Muscle of leg (tissue), 11 donors: ENCODE data around the gene WIPF1. TPM values are rescaled to one million over a fixed set of nuclear protein-coding genes. Genes with fewer than 3 reads are reported as not detected.

ENCODE experiments used
- DNase-seq: peaks from one replicate; pipeline ENCODE4 v3.0.0; 2013
- H3K27ac ChIP-seq: one replicate; pipeline ENCODE4 v1.5.1; 2013; ENCODE audit warnings: mild to moderate bottlenecking, low read length, control low read depth
- H3K27me3 ChIP-seq: one replicate; pipeline ENCODE4 v1.6.1; 2013; ENCODE audit warnings: low read length; ENCODE audit not compliant: control insufficient read depth, insufficient read depth
- H3K36me3 ChIP-seq: one replicate; pipeline ENCODE4 v1.6.1; 2013; ENCODE audit warnings: low read length; ENCODE audit not compliant: control insufficient read depth, insufficient read depth
- H3K4me1 ChIP-seq: one replicate; pipeline ENCODE4 v1.6.1; 2013; ENCODE audit warnings: low read length; ENCODE audit not compliant: control insufficient read depth, insufficient read depth
- H3K4me3 ChIP-seq: one replicate; pipeline ENCODE4 v1.5.1; 2013; ENCODE audit warnings: low read length, control low read depth
- H3K9me3 ChIP-seq: replicated peaks from 2 replicates; pipeline ENCODE4 v1.6.1; 2013; ENCODE audit warnings: low read depth, low read length; ENCODE audit not compliant: control insufficient read depth
- WGBS: methylation state at CpG from one replicate; pipeline ENCODE4 v1.1.5; 2013; ENCODE audit warnings: missing lambda C conversion rate; ENCODE audit not compliant: insufficient coverage; 5-methylcytosine and 5-hydroxymethylcytosine counted together
- polyA plus RNA-seq, 8 donors: library from polyadenylated mRNA; unstranded; fragments of 120-200 nt; gene quantifications; one replicate each; pipeline versions ENCODE4 v1.2.1 to v1.2.3, GENCODE V29; 2013; ENCODE audit warnings: inconsistent platforms in 1 of 8, low replicate concordance in 1 of 8; ENCODE audit not compliant: insufficient read length in 8 of 8, insufficient read depth in 1 of 8
- total RNA-seq: library from RNA; stranded (reverse); fragments of 120-200 nt; gene quantifications from one replicate; pipeline ENCODE4 v1.2.4, GENCODE V29; 2013

The WIPF1 gene
- total and polyA plus RNA-seq, 9 donors = 18.7 to 52.7 (median 39.6) TPM

DNA sequence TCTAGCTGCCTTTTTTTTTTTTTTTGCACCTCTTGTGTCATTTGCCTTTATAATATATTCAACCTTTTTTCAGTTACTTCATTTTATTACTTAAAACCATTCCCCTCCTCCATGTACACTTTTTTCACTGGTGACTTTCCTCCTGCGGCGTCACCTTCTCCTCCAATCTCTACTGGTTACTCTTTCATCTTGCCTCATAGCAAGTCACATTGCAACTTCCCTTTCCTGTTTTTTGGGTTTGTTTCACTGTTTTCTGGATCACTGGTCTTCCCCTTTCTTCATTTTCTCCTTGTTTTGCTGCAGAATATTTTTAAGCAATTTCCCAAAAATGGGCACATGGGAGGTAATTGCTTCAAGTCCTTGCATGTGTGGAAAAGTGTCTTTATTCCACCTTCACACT is 73.1 kb downstream of the WIPF1 start:
- DNase-seq = peak; percentile 44
- H3K36me3 ChIP-seq = no peaks in the 10 kb centered on the region
- H3K9me3 ChIP-seq = no peaks in the 10 kb centered on the region
- H3K27me3 ChIP-seq = no peaks in the 10 kb centered on the region
- WGBS = 85% methylated on average over 2 of the region's 2 CpGs
- no peaks in the 10 kb centered on the region for H3K4me1 ChIP-seq
- no peak overlapping the region for H3K4me3 ChIP-seq
- H3K27ac ChIP-seq = no peak overlapping the region

DNA sequence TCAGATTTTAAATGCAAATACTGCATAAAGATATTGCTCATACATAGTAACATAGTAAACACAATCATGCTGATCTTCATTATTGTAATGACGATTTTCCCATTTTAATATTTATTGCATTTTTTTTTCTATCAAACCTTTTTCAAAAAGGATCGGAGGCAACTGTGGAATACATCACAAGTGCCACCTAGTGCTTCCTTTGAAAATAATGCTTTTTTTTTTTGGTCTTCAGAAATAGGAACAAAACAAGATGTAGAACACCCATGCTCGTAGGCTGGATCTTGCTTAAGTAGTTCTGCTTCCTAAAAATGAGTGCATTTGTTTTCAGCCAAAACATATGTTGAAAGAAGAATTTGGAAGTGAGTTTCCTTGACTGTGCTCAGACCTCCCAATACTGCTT is 75.1 kb downstream of the WIPF1 start:
- H3K27me3 ChIP-seq = no peaks in the 10 kb centered on the region
- no peak overlapping the region for H3K4me3 ChIP-seq
- H3K9me3 ChIP-seq = no peaks in the 10 kb centered on the region
- DNase-seq = peak; percentile 46
- 25% methylated on average over 1 of the region's 3 CpGs for WGBS
- no peaks in the 10 kb centered on the region for H3K36me3 ChIP-seq
- no peak overlapping the region for H3K27ac ChIP-seq
- no peaks in the 10 kb centered on the region for H3K4me1 ChIP-seq

DNA sequence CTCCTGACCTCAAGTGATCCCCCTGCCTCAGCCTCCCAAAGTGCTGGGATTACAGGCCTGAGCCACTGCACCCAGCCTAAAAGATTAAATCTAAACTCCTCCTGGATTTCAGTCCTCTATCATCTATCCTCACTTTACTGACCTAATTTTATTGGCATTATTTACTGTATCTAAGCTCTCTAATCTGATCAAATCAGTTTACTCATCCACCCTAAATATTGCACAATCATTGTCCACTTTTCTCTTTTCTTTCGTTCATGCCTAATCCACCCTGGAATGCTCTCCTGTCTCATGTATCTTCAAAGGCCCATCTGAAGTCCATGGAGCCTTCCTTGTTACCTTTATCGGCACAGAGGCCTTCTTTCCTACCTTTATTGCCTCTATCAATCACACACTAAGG is 79.2 kb downstream of the WIPF1 start:
- H3K4me1 ChIP-seq = no peaks in the 10 kb centered on the region
- no peak for DNase-seq
- H3K9me3 ChIP-seq = no peaks in the 10 kb centered on the region
- no peak overlapping the region for H3K4me3 ChIP-seq
- 70% methylated on average over 1 of the region's 2 CpGs for WGBS
- no peaks in the 10 kb centered on the region for H3K36me3 ChIP-seq
- no peak overlapping the region for H3K27ac ChIP-seq
- no peaks in the 10 kb centered on the region for H3K27me3 ChIP-seq

DNA sequence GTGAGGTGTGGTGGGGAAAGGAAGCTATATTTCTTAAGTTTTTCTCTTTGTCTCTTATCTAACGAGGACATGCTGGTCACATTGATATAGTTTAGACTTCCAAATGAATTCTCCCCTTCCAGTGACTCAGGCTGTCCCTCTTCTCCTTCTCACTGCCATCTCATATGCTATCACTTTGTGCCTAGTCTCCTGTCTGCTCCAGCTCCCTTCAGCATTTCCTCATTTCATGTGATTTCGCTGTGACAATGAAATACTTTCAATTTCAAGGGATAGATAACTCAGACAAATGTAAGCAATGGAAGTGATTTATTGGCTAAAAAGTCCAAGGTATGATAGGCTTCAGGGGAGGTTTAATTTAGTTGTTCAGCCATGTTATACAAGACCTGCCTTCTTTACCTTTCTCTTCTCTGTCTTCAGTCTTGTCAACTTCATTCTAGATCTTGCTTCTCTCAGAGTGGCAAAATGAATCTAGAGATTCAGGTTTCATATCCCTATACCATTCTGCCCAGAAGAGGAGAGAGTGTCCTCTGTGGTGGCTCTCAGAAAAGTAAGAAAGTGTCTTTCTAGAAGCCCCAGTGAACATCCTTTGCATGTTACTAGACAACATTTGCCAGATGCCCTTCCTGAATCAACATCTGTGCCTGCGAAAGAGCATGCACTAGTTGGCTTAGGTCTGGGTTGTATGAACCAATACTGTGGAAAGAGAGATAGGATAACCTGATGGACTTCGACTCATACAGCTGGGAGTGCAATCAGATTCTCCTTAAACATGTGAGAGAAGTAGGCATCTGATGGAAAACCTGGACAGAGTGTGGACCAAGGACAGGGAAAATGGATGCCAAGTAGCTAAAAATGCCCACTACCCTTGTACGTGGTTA is 80.9 kb downstream of the WIPF1 start:
- Histone ChIP-seq H3K27me3 (no peaks in the 10 kb centered on the region), H3K4me1 (no peaks in the 10 kb centered on the region), H3K4me3 (no peak overlapping the region), H3K36me3 (no peaks in the 10 kb centered on the region), H3K27ac (no peak overlapping the region), H3K9me3 (peaks cover 1% of the 10 kb centered on the region)
- no peak for DNase-seq
- 80% methylated on average over 1 of the region's 5 CpGs for WGBS

DNA sequence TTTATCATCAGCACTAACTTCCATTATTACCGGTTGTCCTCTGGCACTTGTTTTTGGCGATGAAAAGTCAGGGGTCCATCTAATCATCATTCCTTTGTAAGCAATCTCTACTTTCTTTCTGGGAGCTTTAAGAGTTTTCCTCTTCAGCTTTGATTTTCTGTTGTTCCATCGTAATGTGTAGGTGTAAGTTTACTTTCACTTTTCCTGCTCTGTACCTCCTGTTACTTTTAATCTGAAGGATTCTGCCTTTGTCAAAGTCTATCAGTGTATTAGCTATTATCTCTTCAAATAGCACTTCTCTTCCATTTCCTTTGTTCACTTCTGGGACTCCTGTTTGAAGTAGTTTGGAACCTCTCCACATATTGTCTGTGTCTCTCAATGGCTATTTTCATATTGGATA is 85.3 kb downstream of the WIPF1 start:
- no peak for DNase-seq
- no peaks in the 10 kb centered on the region for H3K4me1 ChIP-seq
- no peaks in the 10 kb centered on the region for H3K27me3 ChIP-seq
- no peaks in the 10 kb centered on the region for H3K36me3 ChIP-seq
- no peak overlapping the region for H3K4me3 ChIP-seq
- peaks cover 31% of the 10 kb centered on the region for H3K9me3 ChIP-seq
- no CpG with 5 or more reads among the region's 3 CpGs for WGBS
- H3K27ac ChIP-seq = no peak overlapping the region

DNA sequence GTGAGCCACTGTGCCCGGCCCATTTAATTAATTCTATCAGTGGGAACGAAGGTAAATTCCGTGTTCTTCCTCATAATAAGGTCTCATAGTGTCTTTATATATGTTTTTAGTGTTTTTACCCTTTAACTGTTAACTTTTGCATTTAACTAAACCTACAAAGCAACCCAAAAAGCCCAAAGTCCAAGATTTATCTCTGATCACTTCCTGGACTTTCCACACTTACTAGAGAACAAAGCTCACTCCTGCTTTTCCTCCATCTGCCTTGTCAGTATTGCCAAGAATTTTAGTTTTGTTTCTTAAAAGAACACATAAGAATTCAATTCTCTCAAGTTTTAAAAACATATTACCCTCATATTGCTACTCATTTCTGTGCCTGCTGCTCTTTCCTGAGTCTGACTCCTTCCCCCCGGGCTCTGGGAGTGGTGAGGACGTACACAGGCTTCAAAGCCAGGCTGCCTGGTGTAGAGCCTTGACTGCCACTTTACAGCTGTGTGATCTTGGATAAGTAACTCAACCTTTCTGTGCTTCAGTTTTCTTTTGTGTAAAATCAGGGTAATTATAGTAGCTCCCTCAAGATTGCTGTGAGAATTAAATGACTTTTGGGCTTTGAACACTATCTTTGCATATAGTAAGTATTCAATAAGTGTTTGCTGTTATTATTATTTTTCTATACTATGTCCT is 85.9 kb downstream of the WIPF1 start:
- no peak overlapping the region for H3K27ac ChIP-seq
- 80% methylated on average over 1 of the region's 5 CpGs for WGBS
- H3K27me3 ChIP-seq = no peaks in the 10 kb centered on the region
- H3K36me3 ChIP-seq = no peaks in the 10 kb centered on the region
- peaks cover 31% of the 10 kb centered on the region for H3K9me3 ChIP-seq
- DNase-seq = no peak
- no peak overlapping the region for H3K4me3 ChIP-seq
- no peaks in the 10 kb centered on the region for H3K4me1 ChIP-seq

DNA sequence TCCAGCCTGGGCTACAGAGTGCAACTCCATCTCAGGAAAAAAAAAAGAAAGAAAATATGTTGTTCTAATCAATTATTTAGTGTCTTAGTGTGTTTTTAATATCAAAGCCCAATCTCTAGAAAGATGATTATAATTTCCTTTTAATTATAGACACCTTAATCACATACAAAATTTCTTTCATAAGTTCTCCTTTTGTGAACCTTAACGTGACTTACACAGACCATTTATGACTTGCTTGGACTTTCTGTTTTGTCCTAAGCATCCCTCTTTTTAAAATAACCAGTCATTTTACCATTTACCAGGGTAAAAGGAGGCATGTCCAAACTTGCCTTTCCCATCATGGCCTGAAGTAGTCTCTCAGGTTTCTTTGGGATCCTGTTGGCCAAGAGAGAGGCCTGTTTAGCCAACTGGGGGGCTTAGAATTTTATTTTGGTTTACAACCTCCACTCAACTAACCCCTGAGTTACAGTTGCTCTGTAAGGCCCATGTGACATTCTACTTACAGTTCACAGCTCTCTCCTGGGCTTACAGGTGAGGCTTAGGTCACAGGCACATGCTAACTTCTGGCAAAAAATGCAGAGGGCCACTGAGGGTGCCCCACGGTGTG is 86.9 kb downstream of the WIPF1 start:
- Histone ChIP-seq H3K4me3 (no peak overlapping the region), H3K27ac (no peak overlapping the region), H3K27me3 (no peaks in the 10 kb centered on the region), H3K9me3 (peaks cover 31% of the 10 kb centered on the region), H3K36me3 (no peaks in the 10 kb centered on the region), H3K4me1 (no peaks in the 10 kb centered on the region)
- no peak for DNase-seq
- WGBS = 100% methylated on average over 1 of the region's 2 CpGs

Other genes starting within 250 kb of the WIPF1 start
- 32.0 TPM for gene SCRN3, start 202.1 kb downstream of the WIPF1 start, total RNA-seq
- 10 to 100 TPM; 19.4 to 35.0 (median 29.7) TPM for gene SCRN3, start 202.1 kb downstream of the WIPF1 start, polyA plus RNA-seq
- gene GPR155, start 110.8 kb downstream of the WIPF1 start, total RNA-seq = 3.8 TPM
- 1 to 10 TPM; 3.0 to 4.5 (median 3.7) TPM for gene GPR155, start 110.8 kb downstream of the WIPF1 start, polyA plus RNA-seq
- gene CHRNA1, start 166.7 kb upstream of the WIPF1 start, total RNA-seq = 94.9 TPM
- gene CHRNA1, start 166.7 kb upstream of the WIPF1 start, polyA plus RNA-seq = 100 to 1,000 TPM; 104 to 157 (median 143) TPM